HG03354 (cell line): Measurements from ENCODE around the gene SLITRK2.

Experiments
- ATAC-seq: cut with Tn5 transposase; IDR thresholded peaks from one replicate; pipeline ENCODE4 v1.9.1; 2021; ENCODE audit warnings: mild to moderate bottlenecking; ENCODE audit not compliant: unreplicated experiment, poor library complexity, severe bottlenecking

The SLITRK2 gene

GRCh38 chrX:145817331-145818185 is at the start of gene SLITRK2:
Gene SLITRK2, plus strand, starts transcription at chrX:145817829. Its CDS starts 4,597 bp downstream, at chrX:145822426.
- ATAC-seq: no peak

GRCh38 chrX:145773006-145773405 is 44.6 kb upstream of the SLITRK2 start:
- ATAC-seq: no peak

- no peak for ATAC-seq
Observed at GRCh38 chrX:145792281-145792680, 25.3 kb upstream of the SLITRK2 start.

GRCh38 chrX:145803508-145803907 is 14.1 kb upstream of the SLITRK2 start:
- no peak for ATAC-seq

- no peak for ATAC-seq
Observed at GRCh38 chrX:145813081-145813480, 4.5 kb upstream of the SLITRK2 start.

GRCh38 chrX:145816601-145817315 is 871 bp upstream of the SLITRK2 start:
- ATAC-seq: no peak

GRCh38 chrX:145818186-145819113 is 821 bp downstream of the SLITRK2 start:
- ATAC-seq: no peak

- no peak for ATAC-seq
Observed at GRCh38 chrX:145820825-145821224, 3.2 kb downstream of the SLITRK2 start.

- ATAC-seq: no peak
Observed at GRCh38 chrX:145821291-145821897, 3.8 kb downstream of the SLITRK2 start.

GRCh38 chrX:145821898-145822571 is 4.4 kb downstream of the SLITRK2 start:
- ATAC-seq: no peak

GRCh38 chrX:145823132-145823531 is 5.5 kb downstream of the SLITRK2 start:
- ATAC-seq: no peak

GRCh38 chrX:145825896-145826295 is 8.3 kb downstream of the SLITRK2 start:
- no peak for ATAC-seq

GRCh38 chrX:145826466-145826865 is 8.8 kb downstream of the SLITRK2 start:
- ATAC-seq: no peak

- ATAC-seq: no peak
Observed at GRCh38 chrX:145832796-145833195, 15.2 kb downstream of the SLITRK2 start.

- no peak for ATAC-seq
Observed at GRCh38 chrX:145840531-145840930, 22.9 kb downstream of the SLITRK2 start.

GRCh38 chrX:145843146-145843904 is 25.7 kb downstream of the SLITRK2 start:
- ATAC-seq: no peak

- no peak for ATAC-seq
Observed at GRCh38 chrX:145844886-145845285, 27.3 kb downstream of the SLITRK2 start.

GRCh38 chrX:145848448-145848847 is 30.8 kb downstream of the SLITRK2 start:
- no peak for ATAC-seq
